Astrocyte (in vitro differentiated cells and primary cell): Measurements from ENCODE around the gene LRMDA. TPM values are rescaled to one million over a fixed set of nuclear protein-coding genes. Genes with fewer than 3 reads are reported as not detected.

Experiments
- DNase-seq: peaks from one replicate; pipeline ENCODE4 v3.0.0-alpha.2; 2010; ENCODE audit warnings: low read depth
- FAIRE-seq: peaks from 2 replicates; lab custom pipeline; 2011; peaks lifted over from hg19 to GRCh38; lab: Jason Lieb, UNC
- H2AFZ ChIP-seq: 2 replicates; pipeline ENCODE4 v1.6.0; 2012; ENCODE audit warnings: low read depth, low read length, inconsistent platforms
- H3K27ac ChIP-seq: 2 replicates; pipeline ENCODE4 v1.5.1; 2011; ENCODE audit warnings: low read depth, low read length, inconsistent platforms
- H3K27me3 ChIP-seq: 2 replicates; pipeline ENCODE4 v1.6.0; 2011; ENCODE audit warnings: low read length, inconsistent platforms; ENCODE audit not compliant: insufficient read depth
- H3K36me3 ChIP-seq: 2 replicates; pipeline ENCODE4 v1.5.1; 2011; ENCODE audit warnings: low read length, inconsistent platforms; ENCODE audit not compliant: insufficient read depth
- H3K4me1 ChIP-seq: 2 replicates; pipeline ENCODE4 v1.5.1; 2011; ENCODE audit warnings: low read length, inconsistent platforms; ENCODE audit not compliant: insufficient read depth
- H3K4me2 ChIP-seq: 2 replicates; pipeline ENCODE4 v1.6.0; 2012; ENCODE audit warnings: low read length, inconsistent platforms
- H3K4me3 ChIP-seq: 2 replicates; pipeline ENCODE4 v1.5.1; 2011; ENCODE audit warnings: low read depth, mild to moderate bottlenecking, low read length, inconsistent platforms; ENCODE audit not compliant: insufficient read depth
- H3K79me2 ChIP-seq: 2 replicates; pipeline ENCODE4 v1.6.0; 2012; ENCODE audit warnings: mild to moderate bottlenecking, low read length, inconsistent platforms; ENCODE audit not compliant: insufficient read depth
- H3K9ac ChIP-seq: 2 replicates; pipeline ENCODE4 v1.6.0; 2012; ENCODE audit warnings: mild to moderate bottlenecking, low read length, inconsistent platforms
- H3K9me3 ChIP-seq: 2 replicates; pipeline ENCODE4 v1.5.1; 2012; ENCODE audit warnings: low read depth, mild to moderate bottlenecking, low read length, inconsistent platforms; ENCODE audit not compliant: insufficient read depth
- H4K20me1 ChIP-seq: 2 replicates; pipeline ENCODE4 v1.6.0; 2012; ENCODE audit warnings: low read length, inconsistent platforms; ENCODE audit not compliant: insufficient read depth
- H3K27ac Mint-ChIP-seq: one replicate; pipeline ENCODE4 v1.8.0; 2021; ENCODE audit warnings: mild to moderate bottlenecking, mixed read lengths; ENCODE audit not compliant: unreplicated experiment
- H3K27me3 Mint-ChIP-seq: one replicate; pipeline ENCODE4 v1.8.0; 2021; ENCODE audit warnings: low read depth, mixed read lengths; ENCODE audit not compliant: unreplicated experiment
- H3K36me3 Mint-ChIP-seq: one replicate; pipeline ENCODE4 v1.8.0; 2021; ENCODE audit warnings: low read depth, mixed read lengths; ENCODE audit not compliant: unreplicated experiment
- H3K4me1 Mint-ChIP-seq: one replicate; pipeline ENCODE4 v1.8.0; 2021; ENCODE audit warnings: low read depth, mixed read lengths; ENCODE audit not compliant: unreplicated experiment
- H3K4me3 Mint-ChIP-seq: one replicate; pipeline ENCODE4 v1.8.0; 2021; ENCODE audit warnings: mild to moderate bottlenecking, moderate library complexity, mixed read lengths; ENCODE audit not compliant: unreplicated experiment
- H3K9me3 Mint-ChIP-seq: one replicate; pipeline ENCODE4 v1.8.0; 2021; ENCODE audit warnings: mild to moderate bottlenecking, mixed read lengths; ENCODE audit not compliant: unreplicated experiment
- EZH2 ChIP-seq: IDR thresholded peaks from 2 replicates; pipeline ENCODE4 v1.6.1; 2012; ENCODE audit warnings: mild to moderate bottlenecking, low read length, inconsistent platforms; ENCODE audit not compliant: insufficient read depth
- total RNA-seq: library from RNA; stranded (reverse); gene quantifications from 2 replicates; pipeline ENCODE4 v1.2.1, GENCODE V29; 2021
- TF ChIP-seq, protein P1 (sequence below): IDR thresholded peaks from 2 replicates; pipeline ENCODE4 v1.5.1; 2011; ENCODE audit warnings: low read depth, mild to moderate bottlenecking, inconsistent platforms, low read length, moderate library complexity; ENCODE audit not compliant: insufficient read depth

LRMDA gene
- total RNA-seq, 1 donor from 2014 or later, result 2.7 TPM

DNA sequence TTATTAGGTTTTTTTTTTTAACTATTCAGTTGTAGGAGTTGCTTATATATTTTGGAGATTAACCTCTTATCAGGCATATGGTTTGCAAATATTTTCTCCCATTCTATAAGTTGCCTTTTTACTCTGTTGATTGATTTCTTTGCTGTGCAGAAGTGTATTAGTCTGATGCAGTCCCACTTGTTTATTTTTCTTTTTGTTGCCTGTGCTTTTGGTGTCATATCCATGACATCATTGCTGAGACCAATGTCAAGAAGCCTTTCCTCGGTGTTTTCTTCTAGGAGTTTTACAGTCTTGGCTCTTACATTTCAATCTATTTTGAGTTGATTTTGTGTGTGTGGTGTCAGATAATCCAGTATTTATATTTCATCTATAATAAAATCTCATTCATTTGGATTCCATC, 155.4 kb downstream of the LRMDA start:
- no peaks in the 10 kb centered on the region for H3K36me3 ChIP-seq
- H4K20me1 ChIP-seq, result no peaks in the 10 kb centered on the region
- no peak overlapping the region for H3K9ac ChIP-seq
- H3K27ac Mint-ChIP-seq, result no peak overlapping the region
- H3K79me2 ChIP-seq, result no peaks in the 10 kb centered on the region
- no peaks in the 10 kb centered on the region for H3K4me1 Mint-ChIP-seq
- H3K9me3 Mint-ChIP-seq, result peaks cover 19% of the 10 kb centered on the region
- H3K4me3 ChIP-seq, result no peak overlapping the region
- no peaks in the 10 kb centered on the region for H3K36me3 Mint-ChIP-seq
- FAIRE-seq (no peak), DNase-seq (no peak)
- no peak overlapping the region for H3K4me2 ChIP-seq
- H3K4me1 ChIP-seq, result no peaks in the 10 kb centered on the region
- peaks cover 16% of the 10 kb centered on the region for H3K27me3 Mint-ChIP-seq
- H3K27ac ChIP-seq, result no peak overlapping the region
- H2AFZ ChIP-seq, result no peak overlapping the region
- peaks cover 4% of the 10 kb centered on the region for H3K9me3 ChIP-seq
- no peak for TF ChIP-seq EZH2
- TF ChIP-seq, protein P1, sequence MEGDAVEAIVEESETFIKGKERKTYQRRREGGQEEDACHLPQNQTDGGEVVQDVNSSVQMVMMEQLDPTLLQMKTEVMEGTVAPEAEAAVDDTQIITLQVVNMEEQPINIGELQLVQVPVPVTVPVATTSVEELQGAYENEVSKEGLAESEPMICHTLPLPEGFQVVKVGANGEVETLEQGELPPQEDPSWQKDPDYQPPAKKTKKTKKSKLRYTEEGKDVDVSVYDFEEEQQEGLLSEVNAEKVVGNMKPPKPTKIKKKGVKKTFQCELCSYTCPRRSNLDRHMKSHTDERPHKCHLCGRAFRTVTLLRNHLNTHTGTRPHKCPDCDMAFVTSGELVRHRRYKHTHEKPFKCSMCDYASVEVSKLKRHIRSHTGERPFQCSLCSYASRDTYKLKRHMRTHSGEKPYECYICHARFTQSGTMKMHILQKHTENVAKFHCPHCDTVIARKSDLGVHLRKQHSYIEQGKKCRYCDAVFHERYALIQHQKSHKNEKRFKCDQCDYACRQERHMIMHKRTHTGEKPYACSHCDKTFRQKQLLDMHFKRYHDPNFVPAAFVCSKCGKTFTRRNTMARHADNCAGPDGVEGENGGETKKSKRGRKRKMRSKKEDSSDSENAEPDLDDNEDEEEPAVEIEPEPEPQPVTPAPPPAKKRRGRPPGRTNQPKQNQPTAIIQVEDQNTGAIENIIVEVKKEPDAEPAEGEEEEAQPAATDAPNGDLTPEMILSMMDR, result no peak
- no peak overlapping the region for H3K4me3 Mint-ChIP-seq
- peaks cover 2% of the 10 kb centered on the region for H3K27me3 ChIP-seq

DNA sequence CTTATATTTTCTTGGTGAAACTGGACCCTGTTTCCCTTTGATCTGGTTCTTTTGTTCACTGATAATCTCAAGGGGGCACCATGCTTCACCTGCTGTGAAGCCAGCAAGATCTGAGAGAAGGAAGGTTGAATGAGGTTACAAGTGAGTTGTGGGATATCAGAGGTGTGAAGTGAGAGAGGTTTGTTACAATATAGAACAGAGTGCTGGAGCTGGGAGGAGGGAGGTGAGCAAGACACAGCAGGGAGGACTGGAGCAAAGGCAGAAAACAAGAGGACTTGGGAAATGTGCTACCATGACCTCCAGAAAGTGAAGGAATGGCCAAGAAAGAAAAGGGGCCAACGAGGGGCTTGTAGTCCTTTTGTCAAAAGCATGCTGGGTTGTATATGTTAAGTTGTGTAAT, 156.6 kb downstream of the LRMDA start:
- H3K27ac ChIP-seq, result no peak overlapping the region

More for the DNA sequence above, 156.6 kb downstream of the LRMDA start:
- H3K4me2 ChIP-seq, result no peak overlapping the region
- H3K36me3 ChIP-seq, result no peaks in the 10 kb centered on the region
- peaks cover 19% of the 10 kb centered on the region for H3K27me3 Mint-ChIP-seq
- no peaks in the 10 kb centered on the region for H3K9me3 ChIP-seq
- H4K20me1 ChIP-seq, result no peaks in the 10 kb centered on the region
- no peak overlapping the region for H3K9ac ChIP-seq
- no peak overlapping the region for H3K27ac Mint-ChIP-seq
- no peak overlapping the region for H2AFZ ChIP-seq
- no peaks in the 10 kb centered on the region for H3K36me3 Mint-ChIP-seq
- H3K4me1 Mint-ChIP-seq, result no peaks in the 10 kb centered on the region
- no peaks in the 10 kb centered on the region for H3K4me1 ChIP-seq
- no peak overlapping the region for H3K4me3 ChIP-seq
- TF ChIP-seq, protein P1, result no peak
- TF ChIP-seq EZH2, result no peak
- H3K9me3 Mint-ChIP-seq, result peaks cover 14% of the 10 kb centered on the region
- no peak overlapping the region for H3K4me3 Mint-ChIP-seq
- H3K27me3 ChIP-seq, result peaks cover 3% of the 10 kb centered on the region
- no peak for FAIRE-seq
- DNase-seq, result no peak
- no peaks in the 10 kb centered on the region for H3K79me2 ChIP-seq
